Heart right ventricle (tissue), 16 donors: ENCODE results near the gene SHC2. TPM values are rescaled to one million over a fixed set of nuclear protein-coding genes. Genes with fewer than 3 reads are reported as not detected.
"Not testable (repeated sequence)": the region's sequence is repeated elsewhere in the genome, so short reads cannot be mapped to it uniquely, and the experiment has no call there.

Experiments used
- ATAC-seq, 8 donors: fragments of 200-7000 bp; cut with Tn5 transposase; one replicate each; pipeline ENCODE4 v1.9.1; 2020; ENCODE audit warnings: mild to moderate bottlenecking in 8 of 8, moderate library complexity in 8 of 8, moderate number of reproducible peaks in 1 of 8
- DNase-seq, 2 donors: peaks; one replicate each; pipeline ENCODE4 v3.0.0-alpha.2; 2020
- H3K27ac ChIP-seq, 10 donors: fragments of 200-600 bp; sonication (generic) in 2 of 10; one replicate each; pipeline versions ENCODE4 v1.5.0 to v1.8.0; 2020 to 2022; ENCODE audit warnings: mild to moderate bottlenecking in 3 of 10
- H3K27me3 ChIP-seq, 7 donors: fragments of 200-600 bp; one replicate each; pipeline ENCODE4 v1.8.0; 2021 to 2022; ENCODE audit warnings: mild to moderate bottlenecking in 2 of 7
- H3K36me3 ChIP-seq, 9 donors: fragments of 200-600 bp; sonication (generic) in 1 of 9; one replicate each; pipeline versions ENCODE4 v1.5.0 to v1.8.0; 2020 to 2022; ENCODE audit warnings: mild to moderate bottlenecking in 2 of 9
- H3K4me1 ChIP-seq, 9 donors: fragments of 200-600 bp; sonication (generic) in 1 of 9; one replicate each; pipeline versions ENCODE4 v1.5.0 to v1.8.0; 2020 to 2022; ENCODE audit warnings: mild to moderate bottlenecking in 4 of 9
- H3K4me3 ChIP-seq, 10 donors: fragments of 200-600 bp; sonication (generic) in 2 of 10; one replicate each; pipeline versions ENCODE4 v1.5.0 to v1.8.0; 2020 to 2022; ENCODE audit warnings: mild to moderate bottlenecking in 7 of 10, moderate library complexity in 2 of 10
- H3K9me3 ChIP-seq, 11 donors: fragments of 200-600 bp in 10 of 11; sonication (generic) in 2 of 11; one replicate each; pipeline versions ENCODE4 v1.5.0 to v1.8.0; 2013 to 2022; ENCODE audit warnings: mild to moderate bottlenecking in 2 of 11, control low read depth in 1 of 11, moderate library complexity in 1 of 11
- WGBS, 2 donors: extraction: QIAGEN DNeasy Blood & Tissue Kit; methylation state at CpG; one replicate each; pipeline ENCODE4 v1.1.7; 2013; ENCODE audit warnings: inconsistent platforms in 1 of 2; 5-methylcytosine and 5-hydroxymethylcytosine counted together
- intact Hi-C, 10 donors: fragments of 100-400 bp; cut with DNase I; formaldehyde crosslinking; loops; one replicate each; pipeline versions ENCODE4 v1.11.1 to v1.14.2; 2022
- polyA plus RNA-seq, 2 donors: library from polyadenylated mRNA; stranded (reverse); fragments of 200-250 nt; gene quantifications; one replicate each; pipeline ENCODE4 v1.2.3, GENCODE V29; 2013
- total RNA-seq, 10 donors: library from RNA; stranded (reverse); fragmentation: NEBNext Ultra II Directional in 3 of 10; extraction: Animal tissue kit (Norgen Biotek cat#: 25700) in 3 of 10; gene quantifications; one replicate each; pipeline versions ENCODE4 v1.2.1 to v1.2.4, GENCODE V29; 2021 to 2023
- TF ChIP-seq, protein P1 (sequence below), 9 donors: fragments of 200-600 bp; sonication (generic) in 2 of 9; IDR thresholded peaks; one replicate each; pipeline versions ENCODE4 v1.5.0 to v1.8.0; 2021 to 2022; ENCODE audit warnings: antibody characterized with exemption in 9 of 9, mild to moderate bottlenecking in 5 of 9, moderate library complexity in 1 of 9
- donor health status: Arrhythmogenic right ventricular cardiomyopathy.
- donor health status: ischemic (EF 13 %, LVEDD 7.1; RV severe dilation, severe dysfunction).
- donor health status: healthy with polysubstance abuse.
- donor health status: DM: no; HTN: yes; CAD: no.
- donor health status: DM: no; HTN: no; CAD: no.
- donor health status: ischemic (EF 25% LVEDD 6.9; RV normal size, moderate dysfunction).
- donor health status: ischemic (EF 25% LVEDD 5.7; RV mildly dilated, moderate dysfunction).
- donor health status: healthy.
- donor health status: DM: yes; HTN: yes; CAD: no.
- donor health status: Ischemic cardiomyopathy.
- donor health status: ischemic (EF 35%, LVEDD 5.7; RV mildly dilated, moderate dysfunction).
- donor health status: nonischemic (EF 11% LVEDD 7.7; RV severe dilation, severe dysfunction).
- donor health status: DM: yes; HTN: yes; CAD: no.
- donor health status: PGD.
- donor health status: ischemic (EF 29% LVEDD 5.4; RV normal size, mild dysfunction).
- donor health status: nonischemic (EF 23%, LVEDD 6.1; RV moderate dilation, normal function).

The SHC2 gene
- total and polyA plus RNA-seq, 12 donors: 7.7 to 33.5 (median 12.4) TPM

DNA sequence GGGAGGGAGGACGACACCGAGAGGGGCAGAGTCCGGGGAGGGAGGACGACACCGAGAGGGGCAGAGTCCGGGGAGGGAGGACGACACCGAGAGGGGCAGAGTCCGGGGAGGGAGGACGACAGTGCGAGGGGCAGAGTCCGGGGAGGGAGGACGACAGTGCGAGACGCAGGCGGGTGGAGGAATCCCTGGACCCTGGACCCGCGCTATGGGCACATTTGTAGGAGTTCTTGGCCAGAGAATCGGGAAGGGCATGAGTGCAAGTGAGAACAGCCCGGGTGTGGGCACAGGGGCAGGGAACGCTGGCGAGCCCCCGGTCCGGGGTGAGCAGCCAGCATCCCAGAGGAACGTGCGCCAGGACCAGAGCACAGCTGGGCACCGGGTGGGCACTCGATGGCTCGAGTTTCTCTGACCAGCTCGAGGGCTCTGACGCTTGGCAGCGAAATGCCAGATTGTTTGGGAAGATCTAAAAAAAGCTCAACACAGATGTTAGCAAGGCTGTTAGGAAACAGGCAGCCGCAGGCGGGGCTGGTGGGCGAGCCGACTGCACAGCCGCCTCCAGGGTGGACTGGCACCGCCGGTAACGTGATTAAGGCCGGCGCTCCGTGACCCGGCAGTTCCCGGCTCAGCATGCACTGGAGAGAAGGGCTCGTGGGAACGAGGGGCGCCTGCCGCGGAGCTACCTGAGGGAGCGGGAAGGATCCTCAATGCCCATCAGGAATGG lies 33.9 kb downstream of the SHC2 start:
- H3K4me3 ChIP-seq: no peak overlapping the region
- no peak overlapping the region for H3K27ac ChIP-seq
- no peak for DNase-seq
- peaks cover 0 to 8% (median 0%) of the 10 kb centered on the region in 9 donors for H3K4me1 ChIP-seq
- peaks cover 0 to 45% (median 0%) of the 10 kb centered on the region in 9 donors for H3K36me3 ChIP-seq
- TF ChIP-seq, protein P1, sequence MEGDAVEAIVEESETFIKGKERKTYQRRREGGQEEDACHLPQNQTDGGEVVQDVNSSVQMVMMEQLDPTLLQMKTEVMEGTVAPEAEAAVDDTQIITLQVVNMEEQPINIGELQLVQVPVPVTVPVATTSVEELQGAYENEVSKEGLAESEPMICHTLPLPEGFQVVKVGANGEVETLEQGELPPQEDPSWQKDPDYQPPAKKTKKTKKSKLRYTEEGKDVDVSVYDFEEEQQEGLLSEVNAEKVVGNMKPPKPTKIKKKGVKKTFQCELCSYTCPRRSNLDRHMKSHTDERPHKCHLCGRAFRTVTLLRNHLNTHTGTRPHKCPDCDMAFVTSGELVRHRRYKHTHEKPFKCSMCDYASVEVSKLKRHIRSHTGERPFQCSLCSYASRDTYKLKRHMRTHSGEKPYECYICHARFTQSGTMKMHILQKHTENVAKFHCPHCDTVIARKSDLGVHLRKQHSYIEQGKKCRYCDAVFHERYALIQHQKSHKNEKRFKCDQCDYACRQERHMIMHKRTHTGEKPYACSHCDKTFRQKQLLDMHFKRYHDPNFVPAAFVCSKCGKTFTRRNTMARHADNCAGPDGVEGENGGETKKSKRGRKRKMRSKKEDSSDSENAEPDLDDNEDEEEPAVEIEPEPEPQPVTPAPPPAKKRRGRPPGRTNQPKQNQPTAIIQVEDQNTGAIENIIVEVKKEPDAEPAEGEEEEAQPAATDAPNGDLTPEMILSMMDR (IDR thresholded peaks at IDR 0.05): no peak
- WGBS, 2 donors: 69 to 78% methylated on average over 46 of the region's 51 CpGs
- no peaks in the 10 kb centered on the region for H3K9me3 ChIP-seq
- peak in 4 of 8 donors; percentile 21 to 64 (median 47) for ATAC-seq
- no peaks in the 10 kb centered on the region for H3K27me3 ChIP-seq
- intact Hi-C loops: no loop called here

GRCh38 chr19:425056-425455 lies 35.8 kb downstream of the SHC2 start:
- no peaks in the 10 kb centered on the region for H3K27me3 ChIP-seq
- DNase-seq (no peak), ATAC-seq (peak in 1 of 8 donors; percentile 22)
- TF ChIP-seq, protein P1 (IDR thresholded peaks at IDR 0.05): no peak
- no peak overlapping the region for H3K4me3 ChIP-seq
- H3K9me3 ChIP-seq: no peaks in the 10 kb centered on the region
- WGBS, 2 donors: 95 to 96% methylated on average over 26 of the region's 26 CpGs
- intact Hi-C loops: no loop called here
- H3K36me3 ChIP-seq: peaks cover 0 to 51% (median 0%) of the 10 kb centered on the region in 9 donors
- H3K4me1 ChIP-seq: peaks cover 0 to 11% (median 3%) of the 10 kb centered on the region in 9 donors
- H3K27ac ChIP-seq: no peak overlapping the region

GRCh38 chr19:424546-424945 lies 36.3 kb downstream of the SHC2 start:
- TF ChIP-seq, protein P1 (IDR thresholded peaks at IDR 0.05): no peak
- intact Hi-C loops: no loop called here
- Histone ChIP-seq H3K4me1 (peaks cover 0 to 16% (median 7%) of the 10 kb centered on the region in 9 donors), H3K27ac (no peak overlapping the region), H3K36me3 (peaks cover 0 to 56% (median 0%) of the 10 kb centered on the region in 9 donors), H3K4me3 (no peak overlapping the region), H3K27me3 (no peaks in the 10 kb centered on the region), H3K9me3 (no peaks in the 10 kb centered on the region)
- 95 to 96% methylated on average over 15 of the region's 15 CpGs for WGBS, 2 donors
- ATAC-seq (no peak), DNase-seq (no peak)

GRCh38 chr19:423691-424466 lies 37.0 kb downstream of the SHC2 start:
- 84 to 86% methylated on average over 25 of the region's 25 CpGs for WGBS, 2 donors
- Histone ChIP-seq H3K4me3 (no peak overlapping the region), H3K9me3 (no peaks in the 10 kb centered on the region), H3K27ac (no peak overlapping the region), H3K27me3 (no peaks in the 10 kb centered on the region), H3K36me3 (peaks cover 0 to 60% (median 0%) of the 10 kb centered on the region in 9 donors), H3K4me1 (peaks cover 0 to 22% (median 7%) of the 10 kb centered on the region in 9 donors)
- ATAC-seq: no peak
- DNase-seq: no peak
- TF ChIP-seq, protein P1 (IDR thresholded peaks at IDR 0.05): no peak
- intact Hi-C loops: no loop called here

DNA sequence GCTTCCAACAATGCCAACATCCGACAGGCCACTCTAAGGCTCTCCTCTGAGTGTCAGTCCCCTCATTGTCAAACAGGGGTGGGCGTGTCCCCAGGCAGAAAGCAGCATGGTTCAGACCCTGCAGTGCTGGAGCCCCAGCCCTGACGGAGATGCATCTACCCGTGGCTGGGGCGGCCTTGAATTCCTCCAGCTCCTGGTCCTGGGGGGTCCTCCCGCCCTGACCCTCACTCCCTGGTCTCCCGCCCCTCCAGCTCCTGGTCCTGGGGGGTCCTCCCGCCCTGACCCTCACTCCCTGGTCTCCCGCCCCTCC lies 38.0 kb downstream of the SHC2 start:
- peaks cover 0 to 59% (median 0%) of the 10 kb centered on the region in 9 donors for H3K36me3 ChIP-seq
- peaks cover 0 to 22% (median 7%) of the 10 kb centered on the region in 9 donors for H3K4me1 ChIP-seq
- H3K9me3 ChIP-seq, ATAC-seq, intact Hi-C loops, H3K27me3 ChIP-seq, DNase-seq, H3K4me3 ChIP-seq, H3K27ac ChIP-seq: not testable (repeated sequence)
- 82 to 87% methylated on average over 7 of the region's 9 CpGs for WGBS, 2 donors
